GM12891 (cell line): ENCODE results near the gene SDF4.

ENCODE experiments used
- POLR2A ChIP-seq: IDR thresholded peaks from 2 replicates; pipeline ENCODE4 v1.6.1; 2011; ENCODE audit warnings: low read depth, low read length, control low read depth
- POLR2AphosphoS5 ChIP-seq: IDR thresholded peaks from 2 replicates; pipeline ENCODE4 v1.6.1; 2011; ENCODE audit warnings: low read depth, low read length, control low read depth
- POU2F2 ChIP-seq: IDR thresholded peaks from 2 replicates; pipeline ENCODE4 v1.6.1; 2011; ENCODE audit warnings: low read depth, mild to moderate bottlenecking, control low read depth, low read length, moderate library complexity
- SPI1 ChIP-seq: IDR thresholded peaks from 2 replicates; pipeline ENCODE4 v1.6.1; 2011; ENCODE audit warnings: low read depth, low read length, control low read depth
- TAF1 ChIP-seq: IDR thresholded peaks from 2 replicates; pipeline ENCODE4 v1.6.1; 2011; ENCODE audit warnings: low read depth, low read length, control low read depth

GRCh38 chr1:1210726-1211540, 20.9 kb downstream of the SDF4 start:
- TF ChIP-seq POLR2AphosphoS5: no peak
- TF ChIP-seq TAF1: no peak
- no peak for TF ChIP-seq POLR2A
- no peak for TF ChIP-seq POU2F2
- no peak for TF ChIP-seq SPI1
